CD4-positive, alpha-beta memory T cell (primary cell): Measurements from ENCODE around the gene PSD. TPM values are rescaled to one million over a fixed set of nuclear protein-coding genes. Genes with fewer than 3 reads are reported as not detected.

ENCODE experiments used
- CTCF ChIA-PET: fragments of 350-600 bp; sonication (Branson Sonifier 250); formaldehyde crosslinking; loops from one replicate; lab custom pipeline; 2021; ENCODE audit warnings: inconsistent platforms; ENCODE audit not compliant: partially characterized antibody; lab: Charles Lee
- POLR2A ChIA-PET: fragments of 350-600 bp; sonication (Branson Sonifier 250); formaldehyde crosslinking; loops from one replicate; lab custom pipeline; 2021; ENCODE audit not compliant: partially characterized antibody; lab: Charles Lee
- DNase-seq, 5 donors: peaks; one replicate each; pipeline versions ENCODE4 v3.0.0 to v3.0.0-alpha.2; 2020 to 2022; ENCODE audit warnings: mixed read lengths in 1 of 5
- H3K27ac ChIP-seq: one replicate; pipeline ENCODE4 v1.7.0; 2013; ENCODE audit warnings: low read depth, low read length
- H3K27me3 ChIP-seq: 2 replicates; pipeline ENCODE4 v1.7.0; 2013; ENCODE audit warnings: mild to moderate bottlenecking, low read length, moderate library complexity; ENCODE audit not compliant: insufficient read depth
- H3K36me3 ChIP-seq: 2 replicates; pipeline ENCODE4 v1.7.0; 2013; ENCODE audit warnings: mild to moderate bottlenecking, low read length, moderate library complexity; ENCODE audit not compliant: insufficient read depth
- H3K4me1 ChIP-seq: 2 replicates; pipeline ENCODE4 v1.7.0; 2013; ENCODE audit warnings: mild to moderate bottlenecking, low read length, moderate library complexity; ENCODE audit not compliant: insufficient read depth
- H3K4me3 ChIP-seq, 2 donors: one replicate each; pipeline ENCODE4 v1.7.0; 2013; ENCODE audit warnings: low read length in 2 of 2, mild to moderate bottlenecking in 1 of 2
- H3K9me3 ChIP-seq, 2 donors: one replicate each; pipeline ENCODE4 v1.7.0; 2013; ENCODE audit warnings: low read length in 2 of 2, control low read depth in 1 of 2; ENCODE audit not compliant: control insufficient read depth in 1 of 2
- H3K27ac Mint-ChIP-seq, 7 donors: one replicate each; pipeline ENCODE4 v1.8.0; 2020 to 2021; ENCODE audit warnings: mixed read lengths in 7 of 7, mild to moderate bottlenecking in 6 of 7, inconsistent platforms in 3 of 7, moderate library complexity in 3 of 7
- H3K27me3 Mint-ChIP-seq, 2 donors: one replicate each; pipeline ENCODE4 v1.8.0; 2020 to 2021; ENCODE audit warnings: mixed read lengths in 2 of 2
- H3K36me3 Mint-ChIP-seq, 2 donors: one replicate each; pipeline ENCODE4 v1.8.0; 2020 to 2021; ENCODE audit warnings: mixed read lengths in 2 of 2, inconsistent platforms in 1 of 2, mild to moderate bottlenecking in 1 of 2
- H3K4me1 Mint-ChIP-seq, 4 donors: one replicate each; pipeline ENCODE4 v1.8.0; 2020 to 2021; ENCODE audit warnings: mixed read lengths in 4 of 4, mild to moderate bottlenecking in 1 of 4
- H3K4me3 Mint-ChIP-seq, 8 donors: one replicate each; pipeline ENCODE4 v1.8.0; 2020 to 2021; ENCODE audit warnings: mixed read lengths in 8 of 8, mild to moderate bottlenecking in 7 of 8, moderate library complexity in 6 of 8, inconsistent platforms in 3 of 8
- H3K9me3 Mint-ChIP-seq, 8 donors: one replicate each; pipeline ENCODE4 v1.8.0; 2020 to 2021; ENCODE audit warnings: mixed read lengths in 8 of 8, mild to moderate bottlenecking in 5 of 8, inconsistent platforms in 3 of 8, moderate library complexity in 1 of 8
- intact Hi-C: fragments of 100-400 bp; cut with micrococcal nuclease; formaldehyde crosslinking; loops from one replicate; pipeline ENCODE4 v1.15.1; 2023
- polyA plus RNA-seq, 2 donors: library from polyadenylated mRNA; unstranded; fragments of 300-500 nt; fragmentation: Illumina TruSeq; gene quantifications; one replicate each; pipeline ENCODE4 v1.2.3, GENCODE V29; 2021
- total RNA-seq, 2 experiments: library from RNA; stranded (reverse); gene quantifications; one replicate each; pipeline ENCODE4 v1.2.3, GENCODE V29; 2021

PSD gene
- total and polyA plus RNA-seq, 4 experiments from 2014 or later, result 2.1 to 5.4 (median 3.8) TPM

- Mint-ChIP-seq H3K4me3 (no peak overlapping the region), H3K36me3 (peaks cover 3 to 36% of the 10 kb centered on the region in 2 donors), H3K27me3 (peaks cover 0 to 8% of the 10 kb centered on the region in 2 donors), H3K9me3 (peaks cover 0 to 2% (median 0%) of the 10 kb centered on the region in 8 donors), H3K4me1 (peaks cover 6 to 61% (median 19%) of the 10 kb centered on the region in 4 donors), H3K27ac (peak overlapping the region in 3 of 7 donors; percentile 41 to 95 (median 42))
- H3K36me3 ChIP-seq, result peaks cover 24% of the 10 kb centered on the region
- no peak overlapping the region for H3K4me3 ChIP-seq
- intact Hi-C loops, result no loop called here
- no peak overlapping the region for H3K27ac ChIP-seq
- ChIA-PET CTCF (interaction anchor here (0.6 to 3.9 kb wide), 10 partner anchors 9 to 176 kb away, joined by 3 to 28 read pairs (median 4); partner anchors contain the start of genes FBXL15 and NFKB2), POLR2A (interaction anchor here (0.7 to 5.5 kb wide), 7 partner anchors 8 to 165 kb away, joined by 3 to 41 read pairs (median 4); partner anchors contain the start of genes C10orf95, FBXL15 and NFKB2)
- H3K9me3 ChIP-seq, result no peaks in the 10 kb centered on the region
- no peak for DNase-seq
- peaks cover 23% of the 10 kb centered on the region for H3K4me1 ChIP-seq
- no peaks in the 10 kb centered on the region for H3K27me3 ChIP-seq
These were observed 15.5 kb downstream of the PSD start for GRCh38 chr10:102403115-102403514.

DNA sequence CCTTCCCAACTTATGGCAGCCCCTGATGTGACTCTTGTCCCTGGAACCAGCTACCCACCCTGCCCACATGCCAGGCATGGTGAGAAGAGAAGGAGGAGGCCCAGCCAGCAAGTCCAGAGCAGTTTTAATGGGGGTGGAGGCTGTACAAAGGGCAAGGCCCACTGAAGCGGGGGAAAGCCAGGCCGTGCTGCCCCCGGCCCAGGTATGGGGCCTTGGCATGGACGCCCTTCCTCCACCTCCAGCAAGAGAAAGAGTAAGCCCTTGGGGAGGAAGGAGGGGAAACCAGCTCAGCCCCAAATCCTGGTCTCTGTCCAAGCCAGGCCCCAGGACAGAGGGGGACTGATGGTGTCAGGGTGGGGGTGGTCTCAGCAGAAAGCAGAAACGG lies 16.1 kb downstream of the PSD start:
- Mint-ChIP-seq H3K27me3 (peaks cover 0 to 6% of the 10 kb centered on the region in 2 donors), H3K4me1 (peaks cover 11 to 61% (median 20%) of the 10 kb centered on the region in 4 donors), H3K4me3 (peak overlapping the region in 1 of 8 donors; percentile 29), H3K27ac (peak overlapping the region in 3 of 7 donors; percentile 12 to 68 (median 55)), H3K9me3 (peaks cover 0 to 2% (median 0%) of the 10 kb centered on the region in 8 donors), H3K36me3 (peaks cover 7 to 42% of the 10 kb centered on the region in 2 donors)
- Histone ChIP-seq H3K27me3 (no peaks in the 10 kb centered on the region), H3K9me3 (no peaks in the 10 kb centered on the region), H3K27ac (no peak overlapping the region), H3K4me1 (peaks cover 28% of the 10 kb centered on the region), H3K36me3 (peaks cover 30% of the 10 kb centered on the region), H3K4me3 (no peak overlapping the region)
- POLR2A ChIA-PET, result interaction anchor here (0.7 to 5.5 kb wide), 7 partner anchors 7 to 165 kb away, joined by 3 to 41 read pairs (median 4); partner anchors contain the start of genes C10orf95, CUEDC2, FBXL15 and NFKB2
- CTCF ChIA-PET, result interaction anchor here (0.6 to 10.3 kb wide), 7 partner anchors 9 to 173 kb away, joined by 3 to 88 read pairs (median 9); partner anchors contain the start of genes FBXL15 and NFKB2
- intact Hi-C loops, result no loop called here
- DNase-seq, result no peak

GRCh38 chr10:102401735-102402511 lies 16.7 kb downstream of the PSD start:
- Mint-ChIP-seq H3K4me1 (peaks cover 14 to 61% (median 23%) of the 10 kb centered on the region in 4 donors), H3K36me3 (peaks cover 7 to 46% of the 10 kb centered on the region in 2 donors), H3K27me3 (peaks cover 0 to 4% of the 10 kb centered on the region in 2 donors), H3K4me3 (peak overlapping the region in 1 of 8 donors; percentile 29), H3K9me3 (peaks cover 0 to 2% (median 0%) of the 10 kb centered on the region in 8 donors), H3K27ac (peak overlapping the region in 2 of 7 donors; percentile 68 to 77)
- H3K27me3 ChIP-seq, result no peaks in the 10 kb centered on the region
- DNase-seq, result no peak
- no peak overlapping the region for H3K4me3 ChIP-seq
- intact Hi-C loops, result no loop called here
- peaks cover 32% of the 10 kb centered on the region for H3K4me1 ChIP-seq
- H3K27ac ChIP-seq, result no peak overlapping the region
- no peaks in the 10 kb centered on the region for H3K9me3 ChIP-seq
- ChIA-PET CTCF (interaction anchor here (0.7 to 10.3 kb wide), 5 partner anchors 9 to 171 kb away, joined by 3 to 88 read pairs (median 6); partner anchors contain the start of gene FBXL15), POLR2A (interaction anchor here (0.8 to 5.5 kb wide), 4 partner anchors 7 to 49 kb away, joined by 4 to 41 read pairs (median 24); partner anchors contain the start of genes C10orf95, CUEDC2, FBXL15 and NFKB2)
- H3K36me3 ChIP-seq, result peaks cover 33% of the 10 kb centered on the region

GRCh38 chr10:102401342-102401654 lies 17.3 kb downstream of the PSD start:
- peaks cover 0 to 2% (median 0%) of the 10 kb centered on the region in 8 donors for H3K9me3 Mint-ChIP-seq
- peak overlapping the region in 3 of 7 donors; percentile 12 to 77 (median 56) for H3K27ac Mint-ChIP-seq

GRCh38 chr10:102400598-102401341 lies 17.8 kb downstream of the PSD start:
- DNase-seq, result peak in 1 of 5 donors; percentile 40
- H3K4me1 ChIP-seq, result peaks cover 43% of the 10 kb centered on the region
- ChIA-PET POLR2A (interaction anchor here (1.1 to 8.3 kb wide), 7 partner anchors 8 to 170 kb away, joined by 5 to 122 read pairs (median 18); partner anchors contain the start of genes C10orf95, CUEDC2 and FBXL15), CTCF (interaction anchor here (0.7 to 10.3 kb wide), 13 partner anchors 12 to 174 kb away, joined by 3 to 88 read pairs (median 6); partner anchors contain the start of genes ELOVL3 and FBXL15)
- H3K36me3 ChIP-seq, result peaks cover 38% of the 10 kb centered on the region
- intact Hi-C loops, result no loop called here
- H3K27ac Mint-ChIP-seq, result peak overlapping the region in 5 of 7 donors; percentile 36 to 100 (median 57)
- no peaks in the 10 kb centered on the region for H3K9me3 ChIP-seq
- H3K9me3 Mint-ChIP-seq, result peaks cover 0 to 2% (median 0%) of the 10 kb centered on the region in 8 donors
- H3K27ac ChIP-seq, result no peak overlapping the region
- H3K4me1 Mint-ChIP-seq, result peaks cover 19 to 63% (median 31%) of the 10 kb centered on the region in 4 donors
- H3K4me3 Mint-ChIP-seq, result peak overlapping the region in 1 of 8 donors; percentile 17
- no peak overlapping the region for H3K4me3 ChIP-seq
- peaks cover 7 to 52% of the 10 kb centered on the region in 2 donors for H3K36me3 Mint-ChIP-seq
- no peaks in the 10 kb centered on the region for H3K27me3 ChIP-seq
- no peaks in the 10 kb centered on the region for H3K27me3 Mint-ChIP-seq

More at GRCh38 chr10:102401342-102401654, 17.3 kb downstream of the PSD start:
- Histone ChIP-seq H3K4me3 (no peak overlapping the region), H3K4me1 (peaks cover 38% of the 10 kb centered on the region), H3K27ac (no peak overlapping the region), H3K27me3 (no peaks in the 10 kb centered on the region), H3K9me3 (no peaks in the 10 kb centered on the region), H3K36me3 (peaks cover 38% of the 10 kb centered on the region)
- intact Hi-C loops, result no loop called here
- CTCF ChIA-PET, result interaction anchor here (1.2 to 10.3 kb wide), 5 partner anchors 8 to 171 kb away, joined by 3 to 88 read pairs (median 6); partner anchors contain the start of gene FBXL15
- Mint-ChIP-seq H3K36me3 (peaks cover 7 to 51% of the 10 kb centered on the region in 2 donors), H3K4me3 (peak overlapping the region in 2 of 8 donors; percentile 9 to 25), H3K4me1 (peaks cover 19 to 63% (median 28%) of the 10 kb centered on the region in 4 donors), H3K27me3 (peaks cover 0 to 2% of the 10 kb centered on the region in 2 donors)
- no peak for DNase-seq
- POLR2A ChIA-PET, result interaction anchor here (4.9 kb wide), 1 partner anchor 50 kb away, joined by 41 read pairs; the partner anchor contains the start of gene C10orf95

- intact Hi-C loops, result no loop called here
- no peak for DNase-seq
- Histone ChIP-seq H3K4me3 (peak overlapping the region in 1 of 2 donors; percentile 49), H3K9me3 (no peaks in the 10 kb centered on the region), H3K27ac (peak overlapping the region; percentile 100), H3K36me3 (peaks cover 38% of the 10 kb centered on the region), H3K4me1 (peaks cover 44% of the 10 kb centered on the region), H3K27me3 (no peaks in the 10 kb centered on the region)
- peaks cover 0 to 2% (median 0%) of the 10 kb centered on the region in 8 donors for H3K9me3 Mint-ChIP-seq
- CTCF ChIA-PET, result interaction anchor here (0.7 to 10.3 kb wide), 26 partner anchors 9 to 261 kb away, joined by 3 to 88 read pairs (median 4); partner anchors contain the start of genes ACTR1A, C10orf95, ELOVL3 and FBXL15
- POLR2A ChIA-PET, result interaction anchor here (0.8 to 8.3 kb wide), 12 partner anchors 9 to 246 kb away, joined by 3 to 122 read pairs (median 6); partner anchors contain the start of genes C10orf95, CUEDC2, FBXL15 and GBF1
- H3K27me3 Mint-ChIP-seq, result no peaks in the 10 kb centered on the region
- H3K4me3 Mint-ChIP-seq, result peak overlapping the region in 3 of 8 donors; percentile 65 to 79 (median 75)
- H3K36me3 Mint-ChIP-seq, result peaks cover 7 to 53% of the 10 kb centered on the region in 2 donors
- peaks cover 19 to 65% (median 32%) of the 10 kb centered on the region in 4 donors for H3K4me1 Mint-ChIP-seq
- peak overlapping the region; percentile 83 to 100 (median 91) for H3K27ac Mint-ChIP-seq
These were observed 18.5 kb downstream of the PSD start for GRCh38 chr10:102400076-102400475.
